Measurements from ENCODE around the gene STOM. TPM values are rescaled to one million over a fixed set of nuclear protein-coding genes. Genes with fewer than 3 reads are reported as not detected.

The STOM gene
- total RNA-seq, 1 experiment from 2014 or later = 51.8 TPM

GRCh38 chr9:121348221-121348620 lies 21.8 kb downstream of the STOM start:
- DNase-seq = no peak
- H3K4me3 ChIP-seq (ENCODE audit: insufficient read depth, low read depth, low read length) = no peak overlapping the region
- H3K36me3 ChIP-seq (replicated peaks; ENCODE audit: control insufficient read depth, insufficient read depth, low read length) = no peaks in the 10 kb centered on the region
- no peaks in the 10 kb centered on the region for H3K27me3 ChIP-seq (ENCODE audit: control insufficient read depth, insufficient read depth, low read length)

DNA sequence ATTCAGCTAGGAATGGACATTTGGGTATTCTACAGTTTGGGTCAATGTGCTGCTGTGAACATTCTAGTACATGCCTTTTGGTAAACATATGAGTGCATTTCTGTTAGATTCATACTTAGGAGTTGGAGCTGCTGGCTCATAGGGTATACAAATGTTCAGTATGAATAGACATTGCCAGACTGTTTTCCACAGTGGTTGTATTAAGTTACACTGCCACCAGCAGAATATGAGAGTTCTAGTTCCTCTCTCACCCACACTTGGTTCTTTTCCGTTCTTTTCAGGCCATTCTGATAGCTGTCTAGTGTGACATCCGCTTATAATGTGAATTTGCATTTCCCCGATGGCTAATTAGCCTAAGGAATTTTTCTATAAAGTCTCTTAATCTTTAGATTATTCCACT lies 25.0 kb downstream of the STOM start:
- Histone ChIP-seq H3K27me3 (ENCODE audit: control insufficient read depth, insufficient read depth, low read length) (no peaks in the 10 kb centered on the region), H3K4me3 (ENCODE audit: insufficient read depth, low read depth, low read length) (no peak overlapping the region), H3K36me3 (replicated peaks; ENCODE audit: control insufficient read depth, insufficient read depth, low read length) (no peaks in the 10 kb centered on the region)
- no peak for DNase-seq

DNA sequence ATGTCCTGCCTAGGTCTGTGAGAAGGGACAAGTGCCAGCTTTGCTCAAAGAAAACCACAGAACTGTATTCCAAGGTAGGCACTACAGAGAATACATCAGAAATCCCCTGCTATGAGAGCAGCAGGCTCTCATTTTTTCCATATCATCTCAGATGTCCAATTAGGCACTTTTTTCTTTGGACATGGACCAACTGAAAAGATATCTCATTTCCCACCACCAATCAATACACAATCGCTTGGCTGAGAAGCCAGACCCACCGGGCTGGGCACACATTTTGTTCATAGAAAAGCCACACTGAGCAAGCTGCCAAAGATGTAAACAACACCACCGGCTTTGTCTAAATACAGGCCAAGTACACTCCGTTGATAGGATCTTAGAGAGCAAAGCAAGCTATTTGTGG lies 25.9 kb downstream of the STOM start:
- Histone ChIP-seq H3K36me3 (replicated peaks; ENCODE audit: control insufficient read depth, insufficient read depth, low read length) (no peaks in the 10 kb centered on the region), H3K27me3 (ENCODE audit: control insufficient read depth, insufficient read depth, low read length) (no peaks in the 10 kb centered on the region), H3K4me3 (ENCODE audit: insufficient read depth, low read depth, low read length) (no peak overlapping the region)
- no peak for DNase-seq

DNA sequence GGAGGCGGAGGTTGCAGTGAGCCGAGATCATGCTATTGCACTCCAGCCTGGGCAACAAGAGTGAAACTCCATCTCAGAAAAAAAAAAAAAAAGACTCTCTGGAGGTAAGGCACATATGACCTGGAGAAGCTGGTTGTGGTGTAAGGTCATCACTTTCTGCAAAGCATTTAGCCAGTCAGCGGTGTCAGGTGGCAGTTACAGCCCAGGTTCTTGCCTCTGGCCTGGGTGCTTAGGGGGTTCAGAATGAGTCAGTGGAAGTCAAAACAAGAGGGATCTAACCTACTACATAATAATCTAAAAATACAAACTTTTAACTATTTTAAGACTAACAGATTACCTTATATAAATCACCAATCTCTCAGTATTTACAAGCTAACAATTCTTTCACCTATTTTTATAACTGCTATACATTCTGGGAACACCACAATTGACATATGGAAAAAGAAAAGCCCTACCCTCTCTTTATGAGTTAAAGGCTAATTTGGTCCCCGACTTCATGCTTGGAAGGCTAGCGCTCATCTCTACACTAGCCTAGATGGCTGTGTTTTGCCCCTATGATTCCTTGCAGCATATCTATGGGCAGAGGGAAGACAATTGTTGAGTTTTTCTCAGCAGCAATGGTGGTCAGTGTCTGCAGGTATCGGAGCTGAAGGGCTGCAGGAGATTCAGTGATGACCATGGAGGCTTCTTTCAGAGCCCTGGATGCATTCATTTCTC lies 29.2 kb downstream of the STOM start:
- Histone ChIP-seq H3K4me3 (ENCODE audit: insufficient read depth, low read depth, low read length) (no peak overlapping the region), H3K27me3 (ENCODE audit: control insufficient read depth, insufficient read depth, low read length) (no peaks in the 10 kb centered on the region), H3K36me3 (replicated peaks; ENCODE audit: control insufficient read depth, insufficient read depth, low read length) (no peaks in the 10 kb centered on the region)
- no peak for DNase-seq

DNA sequence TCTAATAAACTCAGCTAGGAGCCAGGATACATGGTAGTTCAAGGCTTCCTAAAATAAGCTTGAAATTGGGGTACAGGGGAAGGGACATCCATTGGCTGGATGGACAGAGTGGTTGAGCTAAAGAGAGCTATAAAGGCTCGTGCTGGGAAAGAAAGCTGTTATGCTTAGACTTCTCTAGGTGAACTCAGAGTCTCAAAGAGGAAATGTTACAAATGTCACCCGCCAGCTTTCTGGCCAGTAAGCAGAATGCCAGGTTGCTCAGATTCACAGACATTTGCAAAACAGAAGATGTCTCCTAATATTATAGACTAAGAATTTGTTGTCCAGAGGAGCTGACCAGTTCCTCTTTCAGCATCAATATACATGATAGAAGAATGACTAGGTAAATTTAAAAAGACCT lies 30.6 kb downstream of the STOM start:
- H3K27me3 ChIP-seq (ENCODE audit: control insufficient read depth, insufficient read depth, low read length) = no peaks in the 10 kb centered on the region
- H3K36me3 ChIP-seq (replicated peaks; ENCODE audit: control insufficient read depth, insufficient read depth, low read length) = no peaks in the 10 kb centered on the region
- H3K4me3 ChIP-seq (ENCODE audit: insufficient read depth, low read depth, low read length) = no peak overlapping the region
- no peak for DNase-seq

- H3K27me3 ChIP-seq (ENCODE audit: control insufficient read depth, insufficient read depth, low read length) = no peaks in the 10 kb centered on the region
- DNase-seq = no peak
- no peaks in the 10 kb centered on the region for H3K36me3 ChIP-seq (replicated peaks; ENCODE audit: control insufficient read depth, insufficient read depth, low read length)
- H3K4me3 ChIP-seq (ENCODE audit: insufficient read depth, low read depth, low read length) = no peak overlapping the region
These were observed 33.4 kb downstream of the STOM start for GRCh38 chr9:121336665-121337064.

DNA sequence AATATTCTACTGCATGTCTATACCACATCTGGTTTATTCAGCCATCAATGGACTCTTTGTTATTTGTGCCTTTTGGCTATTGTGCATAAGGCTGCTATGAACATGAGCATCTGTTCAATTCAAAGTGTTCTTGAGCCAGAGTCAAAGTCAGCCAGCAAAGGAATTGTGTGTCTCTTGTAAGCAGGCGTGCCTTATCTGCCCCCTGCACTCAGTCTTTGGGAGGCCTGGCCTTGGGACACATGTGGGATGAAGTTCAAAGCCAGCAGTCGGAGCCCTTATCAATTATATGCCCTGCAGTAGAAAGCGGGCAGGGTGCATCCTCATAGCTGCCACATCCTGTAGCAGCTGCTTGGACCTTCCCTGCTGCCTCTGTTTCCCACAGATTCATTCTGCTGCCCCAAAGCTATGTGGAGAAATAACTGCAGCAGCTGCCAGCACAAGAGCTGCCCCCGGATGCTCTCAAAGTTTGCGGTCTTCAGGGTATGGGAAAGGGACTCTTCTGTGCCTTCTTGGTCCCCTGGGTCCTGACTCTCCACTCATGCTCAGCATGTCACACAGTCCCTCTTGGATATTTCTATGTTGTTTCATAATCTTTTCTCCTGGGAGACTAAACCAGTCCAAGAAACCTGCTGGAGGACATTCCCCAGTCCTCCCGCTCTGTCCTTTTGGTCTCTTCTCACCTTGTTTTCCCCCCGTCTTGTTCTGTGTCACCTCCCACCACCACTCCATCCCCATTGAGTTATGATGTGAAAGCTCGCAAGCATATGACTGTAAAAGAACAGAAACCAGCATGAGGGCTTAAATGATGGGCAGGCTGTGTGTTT lies 35.9 kb downstream of the STOM start:
- DNase-seq = no peak
- Histone ChIP-seq H3K36me3 (replicated peaks; ENCODE audit: control insufficient read depth, insufficient read depth, low read length) (no peaks in the 10 kb centered on the region), H3K27me3 (ENCODE audit: control insufficient read depth, insufficient read depth, low read length) (no peaks in the 10 kb centered on the region), H3K4me3 (ENCODE audit: insufficient read depth, low read depth, low read length) (no peak overlapping the region)

DNA sequence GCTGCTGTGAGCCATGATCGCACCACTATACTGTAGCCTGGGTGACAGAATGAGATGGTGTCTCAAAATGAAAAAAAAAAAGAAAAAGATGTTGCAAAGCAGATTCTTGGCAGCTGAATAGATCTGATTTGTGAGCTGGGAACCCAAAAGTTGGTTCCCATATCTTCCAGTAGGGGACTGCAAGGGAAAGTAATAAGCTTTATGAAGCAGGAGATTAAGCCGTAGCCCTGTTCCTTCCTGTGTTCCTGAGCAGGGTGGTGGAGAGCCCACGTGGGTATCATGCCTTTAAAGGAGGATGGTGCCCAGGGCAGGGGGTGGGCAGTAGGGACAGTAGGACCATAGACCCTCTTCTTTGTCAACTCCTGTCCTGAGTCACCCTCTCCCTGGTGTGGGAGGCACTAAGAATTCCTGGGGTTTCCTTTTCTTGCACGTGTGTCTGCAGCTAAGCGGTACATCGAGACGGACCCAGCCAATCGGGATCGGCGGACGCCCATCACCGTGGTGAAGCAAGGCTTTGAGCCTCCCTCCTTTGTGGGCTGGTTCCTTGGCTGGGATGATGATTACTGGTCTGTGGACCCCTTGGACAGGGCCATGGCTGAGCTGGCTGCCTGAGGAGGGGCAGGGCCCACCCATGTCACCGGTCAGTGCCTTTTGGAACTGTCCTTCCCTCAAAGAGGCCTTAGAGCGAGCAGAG lies 37.9 kb downstream of the STOM start:
- Histone ChIP-seq H3K27me3 (ENCODE audit: control insufficient read depth, insufficient read depth, low read length) (no peaks in the 10 kb centered on the region), H3K4me3 (ENCODE audit: insufficient read depth, low read depth, low read length) (no peak overlapping the region), H3K36me3 (replicated peaks; ENCODE audit: control insufficient read depth, insufficient read depth, low read length) (no peaks in the 10 kb centered on the region; the same call in 1 of the 2 replicates)
- peak; percentile 58 for DNase-seq

GRCh38 chr9:121331549-121331948 lies 38.5 kb downstream of the STOM start:
- no peaks in the 10 kb centered on the region; the same call in 1 of the 2 replicates for H3K36me3 ChIP-seq (replicated peaks; ENCODE audit: control insufficient read depth, insufficient read depth, low read length)
- no peak overlapping the region for H3K4me3 ChIP-seq (ENCODE audit: insufficient read depth, low read depth, low read length)
- no peak for DNase-seq
- H3K27me3 ChIP-seq (ENCODE audit: control insufficient read depth, insufficient read depth, low read length) = no peaks in the 10 kb centered on the region

GRCh38 chr9:121328876-121329681 lies 41.0 kb downstream of the STOM start:
- DNase-seq = no peak
- no peaks in the 10 kb centered on the region; the same call in 1 of the 2 replicates for H3K36me3 ChIP-seq (replicated peaks; ENCODE audit: control insufficient read depth, insufficient read depth, low read length)
- no peak overlapping the region for H3K4me3 ChIP-seq (ENCODE audit: insufficient read depth, low read depth, low read length)
- no peaks in the 10 kb centered on the region for H3K27me3 ChIP-seq (ENCODE audit: control insufficient read depth, insufficient read depth, low read length)

DNA sequence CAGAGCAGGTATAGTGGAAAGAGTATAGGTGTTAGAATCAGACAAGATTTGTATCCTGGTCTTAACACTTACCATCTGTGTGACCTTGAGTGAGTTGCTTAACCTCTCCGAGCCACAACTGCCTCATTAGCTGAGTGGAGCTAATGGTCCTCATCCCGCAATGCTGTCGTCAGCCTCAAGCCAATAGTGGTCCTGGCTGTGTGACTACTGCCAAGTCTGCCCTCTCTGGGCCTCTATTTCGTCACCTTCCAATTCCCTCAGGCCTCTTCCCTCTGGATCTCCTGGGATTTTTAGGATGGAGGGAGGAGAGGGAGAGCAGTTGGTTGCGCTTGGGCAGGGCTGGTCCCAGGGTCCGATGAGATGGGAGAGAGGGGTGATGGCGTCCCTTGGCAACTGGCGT lies 41.6 kb downstream of the STOM start:
- Histone ChIP-seq H3K27me3 (ENCODE audit: control insufficient read depth, insufficient read depth, low read length) (no peaks in the 10 kb centered on the region), H3K36me3 (replicated peaks; ENCODE audit: control insufficient read depth, insufficient read depth, low read length) (no peaks in the 10 kb centered on the region; the same call in 1 of the 2 replicates), H3K4me3 (ENCODE audit: insufficient read depth, low read depth, low read length) (no peak overlapping the region)
- no peak for DNase-seq

GRCh38 chr9:121326901-121327613 lies 43.0 kb downstream of the STOM start:
- H3K27me3 ChIP-seq (ENCODE audit: control insufficient read depth, insufficient read depth, low read length) = no peaks in the 10 kb centered on the region
- no peak overlapping the region for H3K4me3 ChIP-seq (ENCODE audit: insufficient read depth, low read depth, low read length)
- no peaks in the 10 kb centered on the region; the same call in 1 of the 2 replicates for H3K36me3 ChIP-seq (replicated peaks; ENCODE audit: control insufficient read depth, insufficient read depth, low read length)
- no peak for DNase-seq

- no peaks in the 10 kb centered on the region for H3K27me3 ChIP-seq (ENCODE audit: control insufficient read depth, insufficient read depth, low read length)
- H3K36me3 ChIP-seq (replicated peaks; ENCODE audit: control insufficient read depth, insufficient read depth, low read length) = no peaks in the 10 kb centered on the region; the same call in 1 of the 2 replicates
- DNase-seq = no peak
- H3K4me3 ChIP-seq (ENCODE audit: insufficient read depth, low read depth, low read length) = no peak overlapping the region
These were observed 43.8 kb downstream of the STOM start for GRCh38 chr9:121326130-121326838.

All from H7 (cell line).